ENCODE data around the gene WWC1. TPM values are rescaled to one million over a fixed set of nuclear protein-coding genes. Genes with fewer than 3 reads are reported as not detected.
"Not testable (repeated sequence)": the region's sequence is repeated elsewhere in the genome, so short reads cannot be mapped to it uniquely, and the experiment has no call there.

The WWC1 gene
- total RNA-seq, 3 donors from 2014 or later = 0.86 to 5.0 (median 1.7) TPM

DNA sequence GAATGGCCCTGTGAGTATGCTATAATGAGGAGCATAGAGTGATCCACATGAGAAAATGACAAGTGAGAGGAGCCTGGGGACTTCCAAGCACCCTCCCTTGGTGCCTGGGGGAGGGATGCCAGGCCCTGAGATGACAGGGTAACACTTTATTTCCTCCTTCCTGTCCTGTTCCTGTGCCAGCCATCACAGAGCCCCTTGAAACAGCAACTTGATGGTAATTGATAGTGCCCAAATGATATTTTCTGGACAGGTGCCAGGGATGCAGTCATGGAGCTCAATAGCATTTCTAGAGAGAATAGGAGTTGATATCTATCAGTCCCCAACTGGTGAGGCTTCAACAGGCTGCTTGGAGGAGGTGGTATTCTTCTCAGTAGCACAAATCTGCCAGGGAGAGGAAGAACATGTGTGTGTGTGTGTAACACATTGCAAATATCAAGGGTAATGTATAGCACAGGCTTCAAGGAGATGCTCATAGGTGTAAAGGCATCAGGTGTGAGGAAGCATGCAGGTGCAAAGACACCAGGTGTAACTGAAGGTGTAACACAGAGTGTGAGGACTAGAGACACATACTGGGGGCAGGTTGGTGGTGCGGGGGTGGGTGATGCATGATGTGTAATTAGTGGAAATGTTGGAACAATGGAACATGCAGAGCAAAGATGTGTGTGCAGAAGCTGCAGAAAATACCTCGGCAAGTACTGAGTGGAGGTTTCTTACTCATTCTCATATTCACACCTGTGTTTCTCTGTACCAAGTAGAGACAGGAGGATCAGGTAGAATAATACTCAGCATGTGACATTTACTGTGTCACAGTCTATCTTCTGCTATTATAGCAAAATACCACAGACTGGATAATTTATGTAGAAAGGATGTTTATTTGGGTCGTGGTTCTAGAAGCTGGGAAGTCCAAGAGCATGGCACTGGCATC lies 18.1 kb upstream of the WWC1 start:
- Mint-ChIP-seq H3K36me3 (ENCODE audit: insufficient read depth) (peaks cover 1% of the 10 kb centered on the region), H3K27me3 (ENCODE audit: low read depth) (peaks cover 25% of the 10 kb centered on the region), H3K9me3 (no peaks in the 10 kb centered on the region), H3K4me1 (ENCODE audit: low read depth) (peaks cover 8% of the 10 kb centered on the region), H3K4me3 (no peak overlapping the region)
- DNase-seq (no peak), ATAC-seq (peak; percentile 11 to 74)

DNA sequence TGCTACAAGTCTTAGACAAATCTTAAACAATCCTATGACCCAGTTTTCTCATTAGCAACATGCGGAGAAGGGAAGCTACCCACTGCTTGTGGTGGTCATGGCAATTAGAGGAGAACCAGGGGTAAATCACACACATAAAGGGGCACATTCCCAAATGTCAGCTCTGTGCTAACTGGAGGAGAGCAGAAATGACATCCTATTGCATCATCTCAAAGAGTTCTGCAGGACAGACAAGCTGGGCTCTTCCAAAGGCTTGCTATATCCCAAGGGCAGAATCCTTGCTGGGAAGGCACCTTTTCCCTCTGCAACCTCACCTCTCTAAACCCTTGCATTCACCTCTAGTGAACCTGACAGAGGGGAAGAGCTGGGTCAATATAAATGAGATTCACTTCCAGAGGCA lies 17.0 kb upstream of the WWC1 start:
- Mint-ChIP-seq H3K36me3 (ENCODE audit: insufficient read depth) (peaks cover 1% of the 10 kb centered on the region), H3K27me3 (ENCODE audit: low read depth) (peaks cover 24% of the 10 kb centered on the region), H3K4me1 (ENCODE audit: low read depth) (no peaks in the 10 kb centered on the region), H3K9me3 (no peaks in the 10 kb centered on the region), H3K4me3 (no peak overlapping the region)
- no peak for ATAC-seq
- DNase-seq = no peak

DNA sequence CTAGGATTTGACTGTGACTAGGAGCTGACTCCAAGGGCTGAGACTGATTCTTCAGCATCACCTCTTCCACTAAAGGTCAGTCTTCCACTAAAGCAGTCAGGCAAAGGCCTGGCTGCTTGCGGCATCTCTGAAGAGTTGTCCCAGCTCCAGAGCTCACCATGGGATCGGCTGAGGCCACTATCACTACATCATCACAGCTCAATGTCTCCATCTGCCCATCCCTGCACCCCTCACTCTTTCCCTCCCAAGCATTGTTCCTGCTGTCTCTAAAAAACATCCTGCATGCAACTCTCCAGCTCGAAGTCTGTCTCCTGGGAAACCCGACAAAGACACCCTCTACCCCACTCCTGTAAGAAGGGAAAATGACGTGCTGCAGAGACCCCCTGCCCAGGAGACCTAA lies 15.5 kb upstream of the WWC1 start:
- no peaks in the 10 kb centered on the region for H3K4me1 Mint-ChIP-seq (ENCODE audit: low read depth)
- H3K36me3 Mint-ChIP-seq (ENCODE audit: insufficient read depth) = peaks cover 1% of the 10 kb centered on the region
- ATAC-seq (no peak), DNase-seq (no peak)
- H3K9me3 Mint-ChIP-seq = no peaks in the 10 kb centered on the region
- H3K4me3 Mint-ChIP-seq = no peak overlapping the region
- H3K27me3 Mint-ChIP-seq (ENCODE audit: low read depth) = peaks cover 16% of the 10 kb centered on the region

DNA sequence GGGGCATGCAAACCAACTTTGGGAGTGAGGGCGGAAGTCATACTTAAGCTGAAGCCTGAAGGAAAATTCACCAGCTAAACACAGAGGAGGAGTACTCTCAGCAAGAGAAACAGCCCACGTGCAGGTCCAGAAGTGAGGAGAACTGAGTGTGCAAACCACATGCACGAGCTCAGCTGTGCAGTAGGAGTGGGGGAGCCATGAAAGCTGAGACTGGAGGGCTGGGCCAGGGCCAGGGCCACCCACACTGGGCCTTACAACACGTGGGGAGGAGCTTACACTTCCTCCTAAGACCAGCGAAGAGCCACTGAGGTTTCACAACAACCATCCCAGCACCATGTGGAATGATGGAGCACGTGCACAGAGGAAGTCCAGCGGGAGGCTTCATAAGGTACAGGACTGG lies 9.3 kb upstream of the WWC1 start:
- ATAC-seq (no peak), DNase-seq (no peak)
- Mint-ChIP-seq H3K4me1 (ENCODE audit: low read depth) (no peaks in the 10 kb centered on the region), H3K27me3 (ENCODE audit: low read depth) (peaks cover 16% of the 10 kb centered on the region), H3K9me3 (peaks cover 19% of the 10 kb centered on the region), H3K36me3 (ENCODE audit: insufficient read depth) (peaks cover 1% of the 10 kb centered on the region), H3K4me3 (no peak overlapping the region)

DNA sequence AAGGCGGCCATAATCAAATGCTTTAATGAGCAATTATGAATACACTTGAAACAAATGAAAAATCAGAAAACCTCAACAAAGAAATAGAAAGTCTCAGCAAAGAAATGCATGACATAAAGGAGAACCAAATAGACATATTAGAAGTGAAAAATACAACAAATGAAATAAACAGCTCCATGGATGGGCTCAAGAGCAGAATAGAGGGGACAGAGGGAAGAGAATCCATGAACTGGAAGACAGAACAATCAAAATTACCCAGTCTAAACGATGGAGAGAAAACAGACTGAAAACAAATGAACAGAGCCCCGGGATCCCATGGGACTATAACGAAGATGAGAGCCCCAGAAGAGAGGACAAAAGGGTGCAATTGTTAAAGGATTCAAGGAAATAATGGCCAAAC lies 6.6 kb upstream of the WWC1 start:
- Mint-ChIP-seq H3K9me3 (peaks cover 19% of the 10 kb centered on the region), H3K4me1 (ENCODE audit: low read depth) (peaks cover 2% of the 10 kb centered on the region), H3K27me3 (ENCODE audit: low read depth) (peaks cover 26% of the 10 kb centered on the region), H3K36me3 (ENCODE audit: insufficient read depth) (peaks cover 1% of the 10 kb centered on the region), H3K4me3 (no peak overlapping the region)
- no peak for ATAC-seq
- DNase-seq = no peak

DNA sequence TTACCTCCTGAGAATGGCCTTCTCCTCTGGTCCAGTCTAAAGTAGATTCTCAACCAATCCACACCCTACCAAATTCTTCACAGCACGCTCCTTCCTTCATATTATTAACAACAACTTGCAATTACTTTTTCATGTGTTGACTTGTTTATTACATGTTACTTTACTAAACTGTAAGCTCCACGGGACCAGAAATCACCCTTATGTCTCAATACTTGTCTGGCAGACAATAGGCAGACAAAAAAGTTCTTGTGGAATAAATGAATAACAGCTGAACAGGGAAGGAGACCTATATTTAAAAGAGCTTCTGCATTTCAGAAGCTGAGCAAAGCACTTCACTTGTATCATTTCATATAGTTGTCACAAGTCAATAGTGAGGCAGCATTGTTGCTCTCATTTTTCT lies 5.7 kb upstream of the WWC1 start:
- Mint-ChIP-seq H3K27me3 (ENCODE audit: low read depth) (peaks cover 32% of the 10 kb centered on the region), H3K4me3 (no peak overlapping the region), H3K4me1 (ENCODE audit: low read depth) (peaks cover 6% of the 10 kb centered on the region), H3K36me3 (ENCODE audit: insufficient read depth) (peaks cover 1% of the 10 kb centered on the region), H3K9me3 (peaks cover 19% of the 10 kb centered on the region)
- DNase-seq = no peak
- ATAC-seq = no peak

DNA sequence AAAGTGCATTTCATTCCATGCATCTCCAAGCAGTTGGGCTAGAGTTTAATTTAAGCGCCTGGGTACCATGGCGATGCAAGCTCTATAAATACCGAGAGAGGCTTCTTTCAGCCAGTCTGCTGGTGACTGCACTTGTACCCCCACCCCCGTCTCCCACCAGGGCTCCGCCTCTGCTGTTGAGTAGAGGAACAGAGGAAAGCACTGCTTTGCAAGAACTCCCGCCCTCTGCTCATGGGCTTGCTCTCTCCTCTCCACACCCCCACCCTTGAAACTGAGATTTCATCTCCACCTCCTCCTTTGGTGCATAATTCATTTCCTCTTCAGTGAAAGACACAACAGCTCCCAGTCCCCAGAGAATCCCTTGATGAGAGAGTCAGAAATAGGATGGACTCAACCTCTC lies 5.1 kb upstream of the WWC1 start:
- H3K4me1 Mint-ChIP-seq (ENCODE audit: low read depth) = peaks cover 6% of the 10 kb centered on the region
- DNase-seq (no peak), ATAC-seq (peak; percentile 27 to 58)
- H3K4me3 Mint-ChIP-seq = no peak overlapping the region
- peaks cover 1% of the 10 kb centered on the region for H3K36me3 Mint-ChIP-seq (ENCODE audit: insufficient read depth)
- H3K27me3 Mint-ChIP-seq (ENCODE audit: low read depth) = peaks cover 38% of the 10 kb centered on the region
- H3K9me3 Mint-ChIP-seq = peaks cover 19% of the 10 kb centered on the region

DNA sequence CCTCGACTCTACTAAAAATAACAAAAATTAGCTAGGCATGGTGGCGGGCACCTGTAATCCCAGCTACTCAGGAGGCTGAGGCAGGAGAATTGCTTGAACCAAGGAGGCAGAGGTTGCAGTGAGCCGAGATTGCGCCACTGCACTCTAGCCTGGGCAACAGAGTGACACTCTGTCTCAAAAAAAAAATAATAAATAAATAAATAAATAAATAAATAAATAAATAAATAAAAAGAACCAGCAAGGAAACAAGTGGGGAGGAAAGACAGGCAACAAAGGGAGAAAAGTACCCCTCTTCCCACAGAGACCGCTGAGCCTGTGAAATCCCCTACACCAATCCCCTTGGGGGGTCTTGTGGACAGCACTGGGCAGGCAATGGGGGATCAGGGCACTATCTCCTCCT lies 4.6 kb upstream of the WWC1 start:
- not testable (repeated sequence) for H3K4me1 Mint-ChIP-seq (ENCODE audit: low read depth); DNase-seq; ATAC-seq; H3K4me3 Mint-ChIP-seq; H3K36me3 Mint-ChIP-seq (ENCODE audit: insufficient read depth)
- Mint-ChIP-seq H3K27me3 (ENCODE audit: low read depth) (peaks cover 36% of the 10 kb centered on the region), H3K9me3 (peaks cover 19% of the 10 kb centered on the region)

DNA sequence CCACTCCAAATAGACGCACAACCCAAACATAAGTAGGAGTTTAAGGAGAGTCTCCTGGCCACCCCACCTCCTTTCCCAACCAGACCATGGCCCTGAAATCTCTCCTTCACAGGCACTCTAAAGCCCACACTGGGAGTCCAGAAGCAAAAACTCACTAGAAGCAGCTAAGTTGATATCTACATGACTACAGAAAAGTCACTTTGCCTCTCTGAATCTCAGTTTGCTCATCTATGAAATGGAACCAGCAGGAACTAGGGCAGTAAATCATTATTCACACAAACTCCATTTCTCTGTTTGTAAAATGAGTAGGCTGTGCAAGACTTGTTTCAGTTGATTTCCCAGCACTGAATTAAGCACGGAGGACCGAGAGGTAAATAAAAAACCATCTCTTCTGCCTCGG lies 4.1 kb upstream of the WWC1 start:
- H3K4me1 Mint-ChIP-seq (ENCODE audit: low read depth) = peaks cover 6% of the 10 kb centered on the region
- DNase-seq = no peak
- peaks cover 31% of the 10 kb centered on the region for H3K27me3 Mint-ChIP-seq (ENCODE audit: low read depth)
- no peak for ATAC-seq
- peaks cover 16% of the 10 kb centered on the region for H3K9me3 Mint-ChIP-seq
- H3K36me3 Mint-ChIP-seq (ENCODE audit: insufficient read depth) = no peaks in the 10 kb centered on the region
- H3K4me3 Mint-ChIP-seq = no peak overlapping the region

DNA sequence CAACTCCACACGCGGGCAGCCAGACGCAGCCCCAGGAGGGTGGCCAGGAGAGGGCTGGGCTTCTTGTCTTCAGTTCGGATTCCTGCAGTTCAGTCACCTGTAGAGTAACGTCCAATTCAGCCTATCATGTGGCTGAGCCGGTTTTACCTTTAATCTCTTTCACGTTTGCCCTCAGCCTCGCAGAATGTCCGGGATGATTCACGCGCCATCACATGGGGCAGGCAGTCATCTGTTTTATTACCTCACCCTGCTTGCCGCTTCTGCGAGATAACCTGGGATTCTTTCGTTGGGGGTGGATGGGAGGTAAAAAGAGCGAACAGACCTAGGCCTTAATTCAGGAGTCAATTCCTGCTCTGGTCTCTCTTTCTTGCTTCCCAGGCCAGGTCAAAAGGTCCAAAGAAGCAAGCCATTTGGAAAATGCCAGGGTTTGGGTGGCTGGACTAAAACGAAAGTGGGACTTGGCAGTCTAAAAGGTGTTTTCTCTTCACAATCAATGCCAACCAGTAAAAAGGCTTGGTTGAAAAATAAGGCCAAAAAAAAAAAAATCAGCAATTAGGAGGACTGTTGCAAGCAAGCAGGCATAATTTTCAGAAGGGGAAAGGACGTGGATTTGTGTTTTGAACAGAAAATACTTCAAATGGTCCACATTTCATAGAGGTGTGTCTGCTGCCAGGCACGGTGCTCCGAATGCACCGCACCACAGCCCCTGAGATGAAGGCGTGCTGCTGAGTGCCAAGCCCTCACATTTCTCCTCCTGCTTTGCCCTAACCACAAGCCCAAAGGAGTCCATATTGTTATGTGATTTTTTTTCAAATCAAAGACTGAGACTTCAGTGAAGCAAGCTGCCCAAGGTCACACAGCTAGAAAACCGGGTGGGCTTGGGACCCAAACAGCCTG lies 2.8 kb upstream of the WWC1 start:
- Mint-ChIP-seq H3K4me1 (ENCODE audit: low read depth) (peaks cover 12% of the 10 kb centered on the region), H3K9me3 (peaks cover 13% of the 10 kb centered on the region), H3K36me3 (ENCODE audit: insufficient read depth) (no peaks in the 10 kb centered on the region), H3K4me3 (no peak overlapping the region), H3K27me3 (ENCODE audit: low read depth) (peaks cover 41% of the 10 kb centered on the region)
- DNase-seq (no peak), ATAC-seq (no peak)

DNA sequence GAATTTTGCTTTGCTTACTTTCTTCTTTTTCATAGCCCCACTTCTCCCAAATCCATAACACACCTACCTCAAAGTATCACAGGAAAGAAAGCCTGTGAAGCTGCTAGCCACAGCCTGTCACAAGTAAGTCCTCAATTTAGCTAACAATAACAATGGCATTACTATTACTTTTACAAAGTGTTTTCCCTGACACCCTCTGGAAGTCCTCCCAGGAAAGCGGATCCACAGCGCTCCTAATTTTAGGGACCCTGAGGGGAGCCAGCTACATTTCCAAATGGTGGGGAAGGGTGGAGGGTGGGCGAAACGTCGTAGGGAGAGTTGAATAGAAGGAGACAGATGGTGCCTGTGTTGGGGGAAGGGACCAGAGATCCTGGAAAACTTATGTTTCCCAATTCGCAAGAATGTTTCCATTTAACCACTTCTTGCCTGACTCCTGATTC lies 523 bp upstream of the WWC1 start:
- Mint-ChIP-seq H3K27me3 (ENCODE audit: low read depth) (peaks cover 47% of the 10 kb centered on the region), H3K36me3 (ENCODE audit: insufficient read depth) (no peaks in the 10 kb centered on the region), H3K4me1 (ENCODE audit: low read depth) (peaks cover 12% of the 10 kb centered on the region), H3K4me3 (peak overlapping the region; percentile 69), H3K9me3 (no peaks in the 10 kb centered on the region)
- no peak for ATAC-seq
- no peak for DNase-seq

DNA sequence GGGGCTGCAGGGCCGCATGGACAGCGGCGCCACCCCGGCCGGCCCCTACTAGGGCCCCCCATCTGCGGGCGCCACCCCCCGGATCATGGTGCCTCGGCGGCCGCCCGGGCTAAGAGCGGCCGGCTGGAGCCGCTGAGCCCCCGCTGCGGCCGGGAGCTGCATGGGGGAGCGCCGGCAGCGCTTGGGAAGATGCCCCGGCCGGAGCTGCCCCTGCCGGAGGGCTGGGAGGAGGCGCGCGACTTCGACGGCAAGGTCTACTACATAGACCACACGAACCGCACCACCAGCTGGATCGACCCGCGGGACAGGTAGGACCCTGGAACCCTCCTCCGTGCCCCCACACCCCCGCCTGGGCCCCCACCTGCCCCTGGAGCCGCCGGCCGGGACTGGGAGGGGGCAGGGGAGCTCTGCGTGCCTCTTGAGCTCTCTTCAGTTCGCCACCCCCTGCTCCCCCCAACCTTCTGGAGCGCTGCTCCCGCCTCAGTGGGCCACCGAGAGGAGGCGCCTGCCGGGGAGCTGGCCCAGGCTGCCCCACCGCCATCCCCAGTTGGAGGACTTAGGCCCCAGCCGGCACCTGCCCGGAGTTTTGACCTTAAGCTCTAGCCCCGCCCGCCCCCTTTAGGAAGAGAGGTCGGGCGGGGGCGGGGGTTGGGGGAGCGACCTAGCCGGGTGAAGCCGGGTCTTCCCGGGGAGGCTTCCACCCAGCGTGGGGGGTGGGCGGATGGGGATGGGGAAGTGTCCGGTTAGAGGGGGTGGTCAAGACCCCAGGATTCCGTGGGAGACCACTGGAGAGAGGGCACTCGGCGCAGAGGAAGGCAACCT lies 730 bp downstream of the WWC1 start:
- ATAC-seq (peak; percentile 42 to 51), DNase-seq (peak; percentile 7)
- H3K36me3 Mint-ChIP-seq (ENCODE audit: insufficient read depth) = no peaks in the 10 kb centered on the region
- H3K9me3 Mint-ChIP-seq = no peaks in the 10 kb centered on the region
- peaks cover 12% of the 10 kb centered on the region for H3K4me1 Mint-ChIP-seq (ENCODE audit: low read depth)
- H3K4me3 Mint-ChIP-seq = peak overlapping the region; percentile 25
- peaks cover 49% of the 10 kb centered on the region for H3K27me3 Mint-ChIP-seq (ENCODE audit: low read depth)

DNA sequence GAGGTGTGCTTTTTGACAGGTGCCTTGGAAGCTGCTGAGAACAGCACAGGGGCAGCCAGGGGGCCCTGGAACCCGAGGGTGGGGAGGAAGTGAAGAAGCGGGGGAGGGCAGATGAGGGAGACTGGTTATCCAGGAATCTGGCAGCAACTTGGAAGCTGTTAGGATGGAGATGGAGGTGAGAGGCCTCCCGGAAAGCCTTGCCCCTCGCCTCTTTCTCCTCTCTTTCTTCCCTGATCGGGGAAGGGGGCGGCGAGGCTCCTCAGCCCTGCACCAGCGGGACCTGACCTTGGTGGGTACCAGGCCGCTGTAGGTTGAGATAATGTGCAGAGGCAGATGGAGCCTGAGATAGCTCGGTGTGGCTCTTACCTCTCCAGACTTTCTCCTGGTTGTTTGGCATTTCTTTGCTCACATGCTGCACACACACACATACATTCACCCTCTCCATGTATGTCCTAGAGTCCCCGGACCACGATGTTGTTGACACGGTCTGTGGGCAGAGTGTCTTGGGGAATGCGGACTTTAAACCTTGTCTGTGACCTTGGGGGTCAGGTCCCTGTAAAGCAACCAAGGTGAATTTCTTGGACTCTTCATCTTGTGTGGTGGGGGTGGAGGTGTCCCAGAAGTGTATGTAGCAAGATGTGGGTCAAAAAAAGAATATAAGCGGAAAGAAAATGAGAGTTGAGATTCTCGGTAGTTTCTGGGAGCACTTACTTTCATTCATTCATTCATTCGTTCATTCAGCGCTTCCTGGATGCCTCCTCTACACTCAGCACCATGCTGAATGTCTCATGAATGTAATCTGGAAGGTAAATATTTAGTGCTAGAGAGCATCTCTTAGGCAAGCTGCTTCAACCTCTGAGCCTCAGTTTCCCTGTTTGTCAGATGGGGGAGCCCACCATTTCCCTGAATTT lies 1.6 kb downstream of the WWC1 start:
- Mint-ChIP-seq H3K27me3 (ENCODE audit: low read depth) (peaks cover 43% of the 10 kb centered on the region), H3K4me3 (peak overlapping the region; percentile 25), H3K36me3 (ENCODE audit: insufficient read depth) (no peaks in the 10 kb centered on the region), H3K4me1 (ENCODE audit: low read depth) (peaks cover 12% of the 10 kb centered on the region), H3K9me3 (no peaks in the 10 kb centered on the region)
- ATAC-seq (no peak), DNase-seq (no peak)

Data from activated T-cell treated with anti-CD3 and anti-CD28 coated beads, Interleukin-2, amount 50 U/mL, for 4 hours (primary cell).